GM20431 (cell line): Measurements from ENCODE around the gene LANCL2.

Experiments used
- in situ Hi-C: fragments of 300-500 bp; cut with MseI, MboI; formaldehyde crosslinking; loops from one replicate; pipeline ENCODE4 v1.15.0; 2020; ENCODE audit warnings: low sequenced_read_pairs; ENCODE audit not compliant: unreplicated experiment

Gene LANCL2

DNA sequence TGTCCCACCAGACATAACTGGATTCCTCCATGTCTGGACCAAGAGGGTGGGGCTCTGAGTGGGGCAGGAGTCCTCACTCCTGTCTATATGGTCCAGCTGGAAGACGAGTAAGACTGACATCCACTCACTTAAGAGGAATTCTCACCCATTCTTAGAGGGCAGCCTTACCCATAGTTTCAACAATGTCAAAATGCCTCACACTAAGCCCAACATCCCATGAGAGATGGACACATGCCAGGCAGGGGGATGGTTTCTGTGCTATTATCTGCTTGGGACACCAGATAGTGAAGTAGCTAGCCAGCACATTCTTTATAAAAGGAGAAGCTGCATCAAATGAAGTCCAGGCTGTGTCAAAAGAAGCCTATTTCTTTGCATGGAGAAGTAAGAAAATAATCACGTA is 4.7 kb upstream of the LANCL2 start:
- in situ Hi-C loops, result no loop called here

DNA sequence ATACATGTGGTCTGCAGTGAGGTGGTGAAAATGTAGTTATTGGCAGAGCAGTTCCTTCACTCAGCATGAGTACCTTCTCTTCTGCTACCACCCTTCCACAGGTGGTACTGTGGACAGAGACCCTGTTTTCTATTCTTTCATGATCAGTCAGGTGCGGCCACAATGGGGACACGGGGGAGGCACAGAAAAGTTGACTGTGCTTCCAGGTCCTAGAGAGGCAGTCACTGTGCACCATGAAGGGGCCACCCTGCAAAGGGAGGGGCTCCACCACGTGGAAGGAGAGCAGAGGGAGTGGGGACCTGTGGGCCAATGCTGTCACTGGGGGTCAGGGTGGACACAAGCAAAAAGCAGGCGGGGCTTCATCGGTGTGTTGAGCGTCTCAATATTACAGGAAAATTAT is 3.6 kb upstream of the LANCL2 start:
- in situ Hi-C loops, result no loop called here

DNA sequence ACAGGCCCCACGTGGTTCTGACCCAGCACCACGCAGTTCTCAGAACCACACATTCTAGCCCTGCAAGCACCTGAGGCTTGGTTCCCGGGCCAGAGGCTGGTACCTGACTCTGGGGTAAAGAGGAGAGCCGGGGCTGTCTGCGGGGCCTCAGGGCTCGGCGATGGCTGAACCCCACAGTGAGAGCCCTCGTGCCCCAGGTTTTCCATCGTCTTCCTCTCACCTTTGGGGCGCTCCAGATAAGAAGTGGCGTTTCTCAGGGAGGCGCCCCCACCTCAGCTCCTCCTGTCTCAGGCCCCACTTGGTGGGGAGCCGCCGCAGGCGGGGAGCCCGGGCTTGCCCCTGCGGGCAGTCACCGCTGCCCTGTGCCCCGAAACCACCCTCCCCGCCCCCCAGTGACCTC is 2.2 kb upstream of the LANCL2 start:
- in situ Hi-C loops, result no loop called here

DNA sequence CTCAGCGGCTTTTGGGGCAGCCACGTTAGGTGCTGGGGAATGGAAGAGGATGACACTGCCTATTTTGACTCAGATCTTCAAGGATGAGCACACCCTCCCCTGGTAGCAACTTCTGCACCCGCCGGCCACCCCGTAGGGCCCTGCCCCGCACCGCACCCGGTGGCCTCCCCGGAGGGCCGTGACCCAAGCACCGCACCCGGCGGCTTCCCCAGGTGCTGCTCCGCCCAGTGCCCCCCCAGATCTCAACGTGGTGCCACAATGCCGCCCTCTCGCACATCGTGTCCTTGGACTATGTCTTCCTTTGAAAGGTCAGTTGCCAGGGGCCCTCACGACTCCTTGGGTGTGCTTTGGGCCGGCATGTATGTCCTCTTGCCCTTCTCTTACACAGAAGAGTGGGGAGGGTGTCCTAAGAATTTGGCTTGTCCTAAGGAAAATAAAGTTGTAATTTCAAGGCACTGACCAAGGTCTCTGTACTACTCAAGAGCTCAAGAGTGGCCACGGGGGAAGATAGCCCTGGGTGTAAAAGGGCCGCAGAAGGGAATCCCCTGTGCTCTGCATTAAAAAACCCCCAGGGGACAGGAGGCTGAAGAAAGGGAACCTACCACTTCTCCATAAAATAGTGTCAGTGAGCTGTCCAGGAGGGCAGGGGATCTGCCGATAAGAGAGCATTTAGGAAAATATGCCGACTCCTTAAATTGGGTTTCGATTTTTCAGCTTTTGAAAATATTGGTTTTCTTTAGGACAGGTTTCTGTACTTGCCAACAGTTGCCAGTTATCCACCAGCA is 1.6 kb upstream of the LANCL2 start:
- in situ Hi-C loops, result no loop called here

DNA sequence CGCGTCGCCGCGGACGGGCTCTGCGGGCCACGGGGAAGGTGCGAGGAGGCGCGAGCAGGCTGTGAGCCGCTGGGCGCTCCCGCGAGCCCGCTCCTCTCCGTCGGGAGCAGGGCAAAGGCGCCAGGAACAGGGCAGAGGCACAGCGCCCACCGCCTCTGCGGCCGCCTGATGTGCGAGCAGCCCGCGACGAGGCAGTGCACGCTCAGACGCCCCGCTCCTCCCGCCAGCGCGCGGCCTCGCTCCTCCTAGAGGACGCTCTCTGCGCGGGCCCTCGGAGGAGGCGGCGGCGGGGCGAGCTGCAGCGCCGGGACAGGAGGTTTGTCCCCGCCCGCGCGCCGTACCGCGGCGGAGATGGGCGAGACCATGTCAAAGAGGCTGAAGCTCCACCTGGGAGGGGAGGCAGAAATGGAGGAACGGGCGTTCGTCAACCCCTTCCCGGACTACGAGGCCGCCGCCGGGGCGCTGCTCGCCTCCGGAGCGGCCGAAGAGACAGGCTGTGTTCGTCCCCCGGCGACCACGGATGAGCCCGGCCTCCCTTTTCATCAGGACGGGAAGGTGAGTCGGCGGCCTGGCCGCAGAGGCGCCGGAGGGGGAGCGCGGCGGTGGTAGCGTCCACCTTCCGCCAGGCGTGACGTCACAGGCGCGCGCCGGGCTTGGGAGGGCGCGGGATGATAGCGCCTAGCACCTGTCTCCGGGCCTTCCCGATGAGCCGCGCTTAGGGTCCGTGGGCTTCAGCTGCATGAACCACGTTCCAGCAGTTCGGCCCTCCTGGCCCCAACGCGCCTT is 731 bp downstream of the LANCL2 start:
- in situ Hi-C loops, result no loop called here

DNA sequence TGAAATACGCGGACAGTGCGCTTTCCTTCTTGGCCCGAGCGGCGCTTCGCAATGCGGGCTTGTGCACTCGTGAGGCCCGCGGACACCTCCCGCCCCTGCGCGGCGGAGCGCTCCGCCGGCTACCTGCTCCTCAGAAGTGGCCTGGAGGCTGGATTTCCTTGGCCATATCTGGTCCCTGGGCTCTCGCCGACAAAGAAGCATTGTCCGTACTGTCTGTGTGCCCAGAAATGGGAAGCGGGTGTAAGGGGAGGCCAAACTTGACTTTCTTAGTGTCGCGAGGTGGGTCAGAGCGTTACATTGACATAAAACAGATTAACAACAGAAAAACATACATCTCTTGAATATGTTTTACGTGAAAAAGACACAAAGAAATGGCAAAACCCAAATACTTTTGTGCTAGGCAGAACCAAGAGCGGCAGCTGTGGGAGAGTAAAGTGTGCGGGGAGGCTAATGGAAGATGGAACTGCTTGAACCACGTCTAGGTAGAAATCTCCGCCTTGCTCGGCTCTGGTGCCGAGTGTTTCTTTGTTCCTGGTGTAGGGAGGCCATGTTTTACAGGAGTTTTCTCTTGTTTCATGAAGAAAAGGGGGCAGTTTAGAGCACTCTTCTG is 1.4 kb downstream of the LANCL2 start:
- in situ Hi-C loops, result no loop called here

DNA sequence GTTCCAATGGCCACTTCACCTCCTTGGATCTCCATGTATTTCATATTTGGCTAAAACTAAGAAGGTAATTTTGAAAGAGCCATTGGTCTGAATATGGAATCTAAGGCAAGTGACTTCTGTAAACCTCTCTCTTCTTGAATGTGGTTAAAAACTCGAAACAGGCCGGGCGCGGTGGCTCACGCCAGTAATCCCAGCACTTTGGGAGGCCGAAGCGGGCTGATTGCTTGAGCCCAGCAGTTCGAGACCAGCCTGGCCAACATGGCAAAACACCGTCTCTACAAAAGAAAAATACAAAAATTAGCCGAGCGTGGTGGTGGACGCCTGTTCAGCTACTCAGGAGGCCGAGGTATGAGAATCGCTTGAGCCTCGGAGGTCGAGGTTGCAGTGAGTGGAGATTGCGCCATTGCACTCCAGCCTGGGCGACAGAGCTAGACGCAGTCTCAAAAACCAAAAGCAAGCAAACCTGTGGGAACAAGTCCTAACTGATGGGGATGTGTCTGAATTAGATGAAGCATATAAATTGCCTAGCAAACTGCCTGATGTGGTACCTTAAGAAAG is 2.2 kb downstream of the LANCL2 start:
- in situ Hi-C loops, result no loop called here

DNA sequence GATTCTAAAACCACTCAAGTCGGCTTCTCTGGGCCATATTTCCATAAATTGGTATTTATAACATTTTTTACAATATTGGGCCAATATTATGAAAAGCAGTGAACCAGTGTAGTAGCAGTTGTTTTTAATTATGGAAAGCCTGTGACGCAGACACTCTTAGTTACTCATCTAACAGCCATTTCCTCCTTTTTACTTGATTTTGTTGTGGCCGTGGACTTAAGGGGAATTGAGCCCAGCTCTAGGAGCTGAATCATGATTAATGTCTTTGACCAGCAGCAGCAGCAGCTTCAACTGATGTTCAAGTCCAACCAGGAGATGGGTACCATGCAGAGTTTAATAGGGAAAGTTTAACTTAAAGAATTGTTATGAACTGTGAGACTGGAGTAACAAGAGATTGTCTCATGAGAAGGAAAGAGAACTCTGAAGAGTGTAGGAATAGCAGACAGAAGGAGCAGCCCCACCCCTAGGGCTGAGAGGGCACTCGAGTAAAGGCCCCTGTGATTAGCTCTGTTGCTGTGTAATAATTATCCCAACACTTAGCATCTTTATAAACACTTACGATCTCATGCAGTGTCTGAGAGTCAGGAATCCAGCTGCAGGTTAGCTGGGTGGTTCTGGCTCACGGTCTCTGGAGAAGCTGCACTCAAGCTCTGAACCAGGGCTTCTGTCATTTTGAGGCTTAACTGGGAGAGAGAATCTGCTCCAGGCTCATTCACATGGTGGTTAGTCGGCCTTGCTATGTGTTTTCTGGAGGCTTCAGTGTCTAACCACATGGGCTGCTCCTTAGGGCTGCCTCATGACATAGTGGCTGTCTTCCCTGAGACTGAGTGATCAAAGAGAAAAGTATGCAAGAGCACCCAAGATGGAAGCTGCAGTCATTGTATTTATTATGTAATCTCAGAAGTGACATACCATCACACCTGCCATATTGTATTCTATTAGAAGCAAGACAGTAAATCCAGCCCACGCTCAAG is 4.6 kb downstream of the LANCL2 start:
- in situ Hi-C loops, result no loop called here

DNA sequence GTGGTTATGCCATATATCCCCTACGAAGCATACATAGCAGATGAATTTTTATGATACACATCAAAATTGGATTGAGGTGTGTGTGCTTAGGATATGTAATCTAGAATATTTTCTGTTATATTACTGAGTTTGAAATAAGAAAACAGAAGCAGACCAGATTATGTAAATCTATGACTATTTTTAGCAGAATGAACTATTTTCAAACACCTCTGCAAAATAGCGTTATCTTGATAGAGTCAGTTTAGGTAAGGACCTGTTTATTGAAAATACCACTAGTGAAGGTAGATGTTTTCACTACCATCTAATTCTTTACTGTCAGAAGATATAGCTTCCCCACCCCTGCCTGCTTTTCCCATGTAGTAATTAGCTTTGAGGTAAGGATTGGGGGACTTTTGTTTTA is 9.1 kb downstream of the LANCL2 start:
- in situ Hi-C loops, result no loop called here

DNA sequence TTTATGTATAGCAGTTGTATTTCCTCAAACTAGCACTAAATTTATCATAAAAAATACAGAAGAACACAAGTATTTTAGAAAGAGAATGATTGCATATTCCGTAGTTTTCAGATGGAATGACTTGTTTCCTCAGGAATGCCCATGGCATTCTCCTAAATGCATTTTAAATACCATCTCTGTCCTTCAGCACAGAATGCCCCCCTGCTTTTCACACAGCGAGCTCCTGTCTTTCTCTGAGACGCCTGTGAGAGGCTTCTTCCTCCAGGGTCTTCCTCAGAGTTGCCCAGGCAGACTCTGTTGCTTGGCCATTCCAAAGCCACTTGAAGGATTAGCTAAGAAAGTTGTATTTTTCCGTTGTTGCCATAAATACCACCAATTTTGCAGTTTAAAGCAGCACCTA is 10.1 kb downstream of the LANCL2 start:
- in situ Hi-C loops, result no loop called here

DNA sequence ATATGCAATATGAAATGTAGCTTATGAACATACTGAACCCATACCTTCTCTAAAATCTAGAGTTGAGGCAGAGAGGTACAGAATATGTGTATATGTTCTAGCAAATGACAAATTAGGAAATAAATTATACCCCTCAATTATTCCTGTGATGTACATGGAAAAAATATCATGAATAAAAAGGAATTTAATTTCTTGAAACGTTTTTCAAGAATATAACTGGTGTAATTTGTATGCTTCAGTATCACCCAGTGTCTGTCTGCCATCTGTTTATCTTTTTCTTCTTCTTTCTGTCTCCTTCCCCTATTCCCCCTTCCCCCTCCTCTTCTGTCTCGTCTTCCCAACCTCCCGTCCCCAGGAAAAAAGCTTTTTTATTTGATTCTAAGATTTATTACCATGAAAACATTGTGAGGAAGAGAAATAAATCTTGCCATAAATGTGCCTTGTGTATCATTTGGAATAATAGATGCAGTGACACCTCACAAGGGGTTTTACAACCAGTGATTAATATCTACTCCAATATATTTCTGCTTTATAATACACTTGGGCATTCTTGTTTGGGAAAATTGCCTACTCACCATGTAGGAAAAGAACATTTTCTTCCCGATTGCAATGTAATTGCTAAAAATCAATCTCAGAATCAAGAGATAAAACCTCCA is 12.2 kb downstream of the LANCL2 start:
- in situ Hi-C loops, result no loop called here

DNA sequence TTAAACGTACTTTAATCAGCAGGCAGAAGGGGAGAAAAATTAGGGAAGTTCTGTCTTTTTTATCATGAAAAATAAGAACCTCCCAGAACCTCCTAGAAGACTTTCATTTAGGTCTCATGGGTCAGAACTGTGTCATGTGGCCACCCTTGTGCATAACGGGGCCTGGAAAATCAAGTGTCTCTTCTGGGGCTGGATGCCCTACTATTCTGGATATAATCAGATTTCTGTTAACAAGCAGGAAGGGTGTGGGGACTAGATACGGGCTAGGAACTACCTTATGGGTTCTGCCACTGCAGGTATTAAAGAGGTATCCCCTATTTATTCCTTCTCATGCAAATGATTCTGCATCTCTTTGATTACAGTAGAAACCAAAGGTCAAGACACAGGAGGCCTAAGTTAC is 14.1 kb downstream of the LANCL2 start:
- in situ Hi-C loops, result no loop called here

DNA sequence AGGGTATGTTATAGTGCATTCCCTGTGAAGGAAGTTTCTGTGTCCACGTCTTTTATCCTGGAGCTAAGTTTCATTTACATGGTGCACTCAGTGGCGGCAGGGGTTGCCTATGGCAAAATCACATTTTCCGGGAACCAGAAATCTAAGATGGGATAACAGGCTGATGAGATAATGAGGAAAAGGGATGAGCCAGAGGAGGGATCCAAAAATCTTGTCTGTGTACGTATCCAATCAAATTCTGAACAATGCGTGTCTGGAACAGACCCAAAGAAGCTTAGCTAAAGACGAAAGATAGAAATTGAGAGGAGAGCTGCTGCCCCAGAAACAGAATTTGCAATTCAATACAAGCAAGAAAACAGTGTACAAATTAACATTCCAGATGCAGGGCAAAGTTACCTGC is 16.1 kb downstream of the LANCL2 start:
- in situ Hi-C loops, result no loop called here

DNA sequence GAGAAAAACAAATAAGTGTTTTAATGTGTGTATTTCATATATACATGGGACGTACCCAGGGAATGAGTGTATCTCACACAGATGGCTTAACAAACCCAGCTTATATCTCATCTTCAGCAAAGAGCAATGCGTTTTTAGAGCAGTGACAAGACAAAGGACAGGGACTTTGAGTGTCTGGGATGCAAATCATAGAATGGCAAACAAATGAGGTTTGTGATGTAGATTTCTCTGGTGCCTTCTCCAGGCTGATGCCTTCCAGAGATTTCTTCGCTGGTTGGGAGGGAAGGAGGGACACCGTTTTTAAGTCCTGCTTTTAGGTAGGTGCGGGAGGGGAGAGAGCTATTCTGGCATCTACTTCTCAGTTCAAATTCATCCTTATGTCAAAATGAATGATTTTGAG is 16.6 kb downstream of the LANCL2 start:
- in situ Hi-C loops, result no loop called here

DNA sequence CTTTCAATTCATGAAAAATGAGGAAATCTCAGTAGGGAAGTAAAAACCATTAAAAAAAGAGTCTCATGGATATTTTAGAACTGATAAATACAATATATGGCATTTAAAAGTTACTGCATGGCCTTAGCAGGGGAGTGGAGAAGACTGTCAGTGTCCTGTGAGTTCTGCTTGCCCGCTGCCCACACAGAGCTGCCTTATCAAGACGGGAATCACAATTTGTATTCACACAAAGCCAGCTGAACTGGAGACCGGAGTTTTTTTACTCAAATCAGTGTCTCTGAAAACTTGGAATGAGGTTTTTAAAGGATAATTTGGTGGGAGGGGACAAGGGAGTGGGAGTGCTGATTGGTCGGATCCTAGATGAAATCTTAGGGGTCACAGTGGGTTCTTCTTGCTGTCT is 17.1 kb downstream of the LANCL2 start:
- in situ Hi-C loops, result no loop called here

DNA sequence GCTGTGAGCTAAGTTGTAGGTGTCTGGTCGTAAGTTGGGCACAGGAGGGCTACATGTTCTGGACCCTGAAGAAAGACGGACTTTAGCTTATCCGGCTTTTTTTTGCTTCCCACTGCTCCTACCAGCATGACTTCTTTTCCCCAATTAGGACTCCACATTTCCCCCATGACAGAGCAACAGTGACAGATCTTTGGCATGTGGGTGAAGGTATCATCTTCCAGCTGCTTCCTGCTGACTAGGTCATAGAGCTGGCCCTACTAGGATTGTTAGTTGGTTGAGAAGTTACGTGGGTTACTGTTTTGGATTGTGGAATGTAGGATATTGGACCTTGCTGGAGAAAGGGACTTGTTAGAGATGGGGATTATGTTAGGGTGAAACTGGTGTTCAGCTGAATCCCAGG is 21.4 kb downstream of the LANCL2 start:
- in situ Hi-C loops, result no loop called here

DNA sequence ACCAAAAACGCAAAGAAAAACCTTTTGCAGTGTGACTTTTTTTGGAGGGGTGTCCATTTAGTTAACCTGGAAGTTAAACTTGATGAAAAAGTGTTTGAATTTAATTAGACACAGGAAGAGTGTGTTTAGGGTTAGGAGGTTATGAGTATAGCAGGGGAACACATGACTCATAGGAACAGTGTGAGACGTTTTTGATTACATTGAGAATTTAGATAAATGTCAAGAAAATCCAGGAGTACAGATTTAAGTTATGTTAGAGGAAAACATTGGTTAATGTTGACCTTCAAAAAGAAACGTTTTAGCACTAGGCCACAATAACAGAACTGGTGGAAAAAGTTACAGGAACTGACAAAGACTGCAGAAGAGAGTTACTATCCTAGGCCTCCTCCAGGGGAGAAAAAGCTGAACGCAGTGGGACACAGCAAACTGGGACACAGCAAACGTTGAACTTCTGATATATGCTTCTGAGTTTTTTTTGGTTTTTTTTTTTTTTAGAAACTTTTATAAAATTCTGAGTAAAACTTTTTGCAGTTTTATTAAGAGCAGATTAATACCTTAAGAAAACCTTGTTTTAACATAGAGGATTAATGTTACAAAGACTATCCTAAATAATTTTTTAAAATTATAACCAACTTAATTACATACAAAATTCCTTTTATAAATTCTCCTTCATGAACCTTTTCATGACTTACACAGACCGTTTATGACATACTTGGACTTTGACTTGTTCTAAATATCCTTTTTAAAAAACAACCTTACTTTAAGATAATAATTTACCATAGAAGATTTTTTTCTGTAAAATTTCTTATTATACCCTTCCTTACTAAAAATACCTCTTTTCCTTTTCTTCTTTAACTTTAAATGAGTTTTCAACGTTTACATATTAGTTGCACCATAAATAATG is 22.2 kb downstream of the LANCL2 start:
- in situ Hi-C loops, result no loop called here

DNA sequence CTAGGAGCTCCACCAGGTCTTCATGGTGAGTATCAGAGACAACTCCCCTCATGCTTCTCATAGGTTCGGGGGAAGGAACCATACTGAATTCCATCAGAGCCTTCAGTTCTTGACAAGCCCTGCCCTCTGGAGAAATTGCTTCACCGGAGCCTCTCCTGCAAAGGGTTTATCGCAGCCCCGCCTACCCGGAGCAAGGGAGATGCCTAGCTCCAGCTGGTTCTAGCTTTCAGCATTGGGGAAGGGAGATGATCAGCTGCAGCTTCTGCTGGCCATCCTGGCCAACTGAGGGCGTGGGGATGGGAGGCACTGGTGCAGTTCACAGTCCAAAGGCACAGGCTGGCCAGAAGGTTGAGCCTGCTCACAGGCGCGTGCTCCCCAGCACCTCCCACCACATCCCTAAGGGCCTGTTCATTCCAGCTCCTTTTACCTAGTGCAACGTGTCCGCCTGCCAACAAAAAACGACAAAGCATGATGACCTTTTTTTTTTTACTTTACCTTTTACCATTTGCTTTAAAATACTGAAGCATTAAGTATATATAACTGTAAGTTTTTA is 31.2 kb downstream of the LANCL2 start:
- in situ Hi-C loops, result no loop called here
